Activated CD4-positive, alpha-beta T cell treated with anti-CD3 and anti-CD28 coated beads for 36 hours (primary cell): ENCODE results near the gene MRPL11. TPM values are rescaled to one million over a fixed set of nuclear protein-coding genes. Genes with fewer than 3 reads are reported as not detected.
A peak's percentile ranks its signal among the peaks of the same experiment; 100 is the strongest.

Experiments used
- ATAC-seq: fragments of 200-7000 bp; cut with Tn5 transposase; one replicate; pipeline ENCODE4 v1.10.0; 2021; ENCODE audit warnings: mild to moderate bottlenecking, moderate library complexity
- CTCF ChIA-PET: fragments of 350-600 bp; sonication (Branson Sonifier 250); formaldehyde crosslinking; loops from one replicate; lab custom pipeline; 2021; ENCODE audit warnings: antibody characterized with exemption; lab: Charles Lee
- POLR2A ChIA-PET: fragments of 350-600 bp; sonication (Branson Sonifier 250); formaldehyde crosslinking; loops from one replicate; lab custom pipeline; 2021; ENCODE audit warnings: antibody characterized with exemption, inconsistent platforms; lab: Charles Lee
- DNase-seq: peaks from one replicate; pipeline ENCODE4 v3.0.0-alpha.2; 2020
- H3K27ac Mint-ChIP-seq: one replicate; pipeline ENCODE4 v1.8.0; 2021; ENCODE audit warnings: mixed read lengths
- H3K27me3 Mint-ChIP-seq: one replicate; pipeline ENCODE4 v1.8.0; 2021; ENCODE audit warnings: mixed read lengths
- H3K36me3 Mint-ChIP-seq: one replicate; pipeline ENCODE4 v1.8.0; 2021; ENCODE audit warnings: low read depth, mixed read lengths
- H3K4me1 Mint-ChIP-seq: one replicate; pipeline ENCODE4 v1.8.0; 2021; ENCODE audit warnings: mixed read lengths
- H3K4me3 Mint-ChIP-seq: one replicate; pipeline ENCODE4 v1.8.0; 2021; ENCODE audit warnings: mild to moderate bottlenecking, moderate library complexity, mixed read lengths
- H3K9me3 Mint-ChIP-seq: one replicate; pipeline ENCODE4 v1.8.0; 2021; ENCODE audit warnings: low read depth, mixed read lengths
- intact Hi-C, 2 experiments: fragments of 100-400 bp; cut with DNase I in 1 of 2; cut with micrococcal nuclease in 1 of 2; formaldehyde crosslinking; loops; one replicate each; pipeline versions ENCODE4 v1.14.2 to v1.15.1; 2022 to 2024; cut with DNase I, micrococcal nuclease
- total RNA-seq, 2 experiments: library from RNA; stranded (reverse); gene quantifications; one replicate each; pipeline ENCODE4 v1.2.3, GENCODE V29; 2021

MRPL11 gene
- total RNA-seq: 100 to 1,000 TPM; 115 to 120 TPM

GRCh38 chr11:66438504-66439466 lies at the start of gene MRPL11:
Gene MRPL11 (minus strand): TSS chr11:66438848. CDS start chr11:66438754, 94 bp downstream.
- ChIA-PET POLR2A (interaction anchor here (0.6 to 1.6 kb wide), 6 partner anchors 21 to 239 kb away, joined by 3 to 12 read pairs (median 5); partner anchors contain the start of genes DPP3, PELI3, RBM14 and RBM4B), CTCF (interaction anchor here (0.5 to 1.8 kb wide), 27 partner anchors 8 to 1684 kb away, joined by 3 to 16 read pairs (median 4); partner anchors contain the start of genes BBS1, CTSF, NPAS4 and PELI3)
- Mint-ChIP-seq H3K27me3 (no peaks in the 10 kb centered on the region), H3K36me3 (peaks cover 28% of the 10 kb centered on the region), H3K27ac (peak within 1 kb of the TSS; percentile 98), H3K4me3 (peak within 1 kb of the TSS; percentile 85), H3K4me1 (peaks cover 8% of the 10 kb centered on the region), H3K9me3 (peaks cover 8% of the 10 kb centered on the region)
- ATAC-seq (peak; percentile 99), DNase-seq (peak; percentile 94)
- intact Hi-C loops: loop anchor here (1.0 to 10.0 kb wide), 14 partner anchors 17 to 718 kb away; partner anchors contain the start of genes DPP3 (in 2 of the 2), PELI3 (in 2 of the 2), ACTN3 (in 1 of the 2) and BBS1 (in 1 of the 2)

- ATAC-seq: no peak
- CTCF ChIA-PET: interaction anchor here (0.5 to 1.6 kb wide), 2 partner anchors 76 to 149 kb away, joined by 3 read pairs; no protein-coding TSS in a partner anchor
Observed at GRCh38 chr11:66484806-66485380, 46.2 kb upstream of the MRPL11 start.

GRCh38 chr11:66480117-66480938 lies 41.7 kb upstream of the MRPL11 start, which contains the start of gene DPP3:
Gene DPP3 (plus strand): TSS chr11:66480434. CDS start chr11:66482201, 1,767 bp downstream.
- Mint-ChIP-seq H3K4me1 (peaks cover 22% of the 10 kb centered on the region), H3K4me3 (peak within 1 kb of the TSS; percentile 90), H3K27ac (peak within 1 kb of the TSS; percentile 86), H3K36me3 (peaks cover 4% of the 10 kb centered on the region), H3K27me3 (no peaks in the 10 kb centered on the region), H3K9me3 (no peaks in the 10 kb centered on the region)
- CTCF ChIA-PET: interaction anchor here (0.6 to 4.2 kb wide), 11 partner anchors 9 to 1638 kb away, joined by 3 to 37 read pairs (median 4); partner anchors contain the start of genes ACTN3, PELI3, RBM4B and ZDHHC24
- DNase-seq (peak; percentile 98), ATAC-seq (peak; percentile 98)
- POLR2A ChIA-PET: interaction anchor here (0.6 to 2.0 kb wide), 8 partner anchors 13 to 363 kb away, joined by 3 to 14 read pairs (median 3); partner anchors contain the start of genes MRPL11, PELI3, RBM4 and RCE1
- intact Hi-C loops: loop anchor here (1.0 to 5.0 kb wide), 18 partner anchors 14 to 376 kb away; partner anchors contain the start of genes PELI3 (in 2 of the 2), RBM14 (in 2 of the 2), ACTN3 (in 1 of the 2) and BBS1 (in 1 of the 2)

More at GRCh38 chr11:66484806-66485380, 46.2 kb upstream of the MRPL11 start:
- Mint-ChIP-seq H3K4me3 (no peak overlapping the region), H3K27ac (no peak overlapping the region), H3K36me3 (peaks cover 16% of the 10 kb centered on the region), H3K27me3 (no peaks in the 10 kb centered on the region), H3K9me3 (no peaks in the 10 kb centered on the region), H3K4me1 (peaks cover 16% of the 10 kb centered on the region)
- DNase-seq: no peak
- intact Hi-C loops: loop anchor here in 1 of 2 experiments (5.0 kb wide), 1 partner anchor 132 kb away; the partner anchor contains the start of gene RBM14
- POLR2A ChIA-PET: no interaction called here

DNA sequence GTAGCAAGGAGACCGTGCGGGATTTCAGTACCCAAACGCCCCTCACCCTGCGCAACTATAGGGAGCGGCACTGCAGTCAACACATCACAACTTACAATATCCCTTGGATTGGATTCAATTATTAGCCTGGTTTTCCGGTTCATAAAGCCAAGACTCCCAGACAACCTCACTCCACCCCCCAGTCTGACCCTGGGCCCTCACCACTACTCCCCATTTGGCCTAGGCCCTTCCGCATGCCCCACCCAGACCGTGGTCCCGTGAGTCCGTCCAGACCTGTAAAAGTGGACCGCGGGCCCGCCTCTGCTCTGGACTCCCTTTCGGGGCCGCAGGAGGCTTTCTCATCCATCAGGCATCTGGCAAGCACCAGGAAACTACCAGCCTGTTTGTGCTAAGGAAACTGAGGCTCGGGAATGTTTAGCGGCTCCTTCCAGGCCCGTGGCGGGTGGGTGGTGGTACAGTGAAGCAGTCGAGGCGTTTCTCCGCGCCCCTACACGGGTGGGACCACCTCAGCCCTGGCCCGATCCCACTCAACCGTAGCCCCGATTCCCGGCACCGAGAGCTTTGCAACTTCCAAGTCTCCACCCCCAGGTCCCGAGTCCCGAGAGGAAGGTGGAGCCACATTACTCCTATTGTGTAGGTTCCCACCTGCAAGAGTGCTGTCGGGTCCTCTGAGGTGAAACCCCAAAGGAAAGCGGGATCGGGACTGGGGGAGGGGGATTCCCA lies 40.9 kb upstream of the MRPL11 start:
- POLR2A ChIA-PET: interaction anchor here (0.6 to 2.0 kb wide), 7 partner anchors 13 to 364 kb away, joined by 3 to 14 read pairs (median 3); partner anchors contain the start of genes MRPL11, PELI3, RBM4 and RCE1
- no peaks in the 10 kb centered on the region for H3K27me3 Mint-ChIP-seq
- DNase-seq: peak; percentile 29
- H3K9me3 Mint-ChIP-seq: no peaks in the 10 kb centered on the region
- peaks cover 3% of the 10 kb centered on the region for H3K36me3 Mint-ChIP-seq
- CTCF ChIA-PET: interaction anchor here (0.6 to 4.2 kb wide), 16 partner anchors 10 to 1639 kb away, joined by 3 to 37 read pairs (median 4); partner anchors contain the start of genes ACTN3, MRPL11, PELI3 and RBM4B
- H3K27ac Mint-ChIP-seq: peak overlapping the region; percentile 86
- peaks cover 18% of the 10 kb centered on the region for H3K4me1 Mint-ChIP-seq
- H3K4me3 Mint-ChIP-seq: peak overlapping the region; percentile 90
- ATAC-seq: no peak
- intact Hi-C loops: loop anchor here (1.0 to 5.0 kb wide), 19 partner anchors 13 to 377 kb away; partner anchors contain the start of genes PELI3 (in 2 of the 2), RBM14 (in 2 of the 2), ACTN3 (in 1 of the 2) and BBS1 (in 1 of the 2)

- POLR2A ChIA-PET: interaction anchor here (2.0 kb wide), 1 partner anchor 12 kb away, joined by 14 read pairs; the partner anchor contains the start of gene PELI3
- Mint-ChIP-seq H3K9me3 (no peaks in the 10 kb centered on the region), H3K36me3 (peaks cover 3% of the 10 kb centered on the region), H3K27me3 (no peaks in the 10 kb centered on the region), H3K4me3 (peak overlapping the region; percentile 90), H3K27ac (peak overlapping the region; percentile 86), H3K4me1 (peaks cover 18% of the 10 kb centered on the region)
- CTCF ChIA-PET: interaction anchor here (0.6 to 4.2 kb wide), 11 partner anchors 11 to 278 kb away, joined by 3 to 37 read pairs (median 3); partner anchors contain the start of genes MRPL11 and PELI3
- DNase-seq (peak; percentile 51), ATAC-seq (no peak)
- intact Hi-C loops: loop anchor here in 1 of 2 experiments (2.0 kb wide), 1 partner anchor 48 kb away; no protein-coding TSS in a partner anchor
Observed at GRCh38 chr11:66478729-66479393, 40.2 kb upstream of the MRPL11 start.

- DNase-seq (no peak), ATAC-seq (no peak)
- Mint-ChIP-seq H3K27ac (no peak overlapping the region), H3K4me3 (no peak overlapping the region), H3K4me1 (peaks cover 17% of the 10 kb centered on the region), H3K9me3 (no peaks in the 10 kb centered on the region), H3K36me3 (peaks cover 1% of the 10 kb centered on the region), H3K27me3 (no peaks in the 10 kb centered on the region)
- POLR2A ChIA-PET: no interaction called here
- intact Hi-C loops: loop anchor here in 1 of 2 experiments (2.0 kb wide), 1 partner anchor 47 kb away; no protein-coding TSS in a partner anchor
- CTCF ChIA-PET: interaction anchor here (1.7 to 4.2 kb wide), 2 partner anchors 10 to 18 kb away, joined by 5 to 37 read pairs; partner anchors contain the start of gene PELI3
Observed at GRCh38 chr11:66477263-66478201, 38.9 kb upstream of the MRPL11 start.

GRCh38 chr11:66476841-66477251 lies 38.2 kb upstream of the MRPL11 start:
- ChIA-PET POLR2A (no interaction called here), CTCF (no interaction called here)
- H3K27me3 Mint-ChIP-seq: no peaks in the 10 kb centered on the region
- no peak overlapping the region for H3K27ac Mint-ChIP-seq
- no peaks in the 10 kb centered on the region for H3K36me3 Mint-ChIP-seq
- H3K4me3 Mint-ChIP-seq: no peak overlapping the region
- H3K9me3 Mint-ChIP-seq: no peaks in the 10 kb centered on the region
- no peak for DNase-seq
- ATAC-seq: no peak
- H3K4me1 Mint-ChIP-seq: peaks cover 14% of the 10 kb centered on the region
- intact Hi-C loops: no loop called here

DNA sequence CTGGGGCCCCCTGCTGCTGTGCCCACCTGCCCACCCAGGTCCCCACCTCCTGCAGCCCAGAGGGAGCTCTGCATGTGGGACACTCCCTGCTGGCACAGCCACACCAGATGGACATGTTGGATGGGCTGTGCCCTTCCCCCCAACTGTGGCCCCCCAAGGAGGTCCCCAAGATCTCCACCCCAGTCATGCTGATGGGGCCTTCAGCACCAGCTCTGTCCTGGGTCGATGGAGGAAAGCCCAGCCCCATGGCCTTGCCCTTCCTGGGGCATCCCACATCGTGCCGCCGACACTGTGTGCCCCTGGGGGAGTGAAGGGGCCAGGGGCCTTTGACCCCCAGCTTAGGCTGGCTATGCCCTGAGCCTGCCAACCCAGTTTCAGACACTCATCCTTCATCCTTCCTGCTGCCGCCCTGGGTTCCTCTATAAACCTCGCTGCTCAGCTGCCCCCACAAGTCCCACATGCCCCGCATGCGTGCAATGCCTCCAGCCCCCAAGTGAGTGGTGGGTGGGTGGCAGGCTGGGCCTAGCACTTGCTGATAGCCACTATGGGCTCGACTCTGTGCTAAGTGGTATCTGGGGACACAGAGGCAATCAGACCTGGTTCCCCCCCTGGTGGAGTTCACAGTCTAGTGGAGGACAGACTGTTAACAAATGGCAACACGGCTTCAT lies 37.7 kb upstream of the MRPL11 start:
- DNase-seq: no peak
- intact Hi-C loops: no loop called here
- ATAC-seq: no peak
- no peaks in the 10 kb centered on the region for H3K27me3 Mint-ChIP-seq
- no peak overlapping the region for H3K4me3 Mint-ChIP-seq
- H3K4me1 Mint-ChIP-seq: peaks cover 12% of the 10 kb centered on the region
- no peaks in the 10 kb centered on the region for H3K9me3 Mint-ChIP-seq
- CTCF ChIA-PET: no interaction called here
- H3K27ac Mint-ChIP-seq: no peak overlapping the region
- POLR2A ChIA-PET: no interaction called here
- H3K36me3 Mint-ChIP-seq: no peaks in the 10 kb centered on the region
